Purkinje cell (primary cell): ENCODE measurements around the gene SMIM12. TPM values are rescaled to one million over a fixed set of nuclear protein-coding genes. Genes with fewer than 3 reads are reported as not detected.

ENCODE experiments used
- polyA plus RNA-seq: library from polyadenylated mRNA; unstranded; fragments of >200 nt; fragmentation: Nextera tagmentation; gene quantifications from 2 replicates; pipeline ENCODE4 v1.2.1, GENCODE V29; 2014

The SMIM12 gene
- polyA plus RNA-seq = 48.0 and 77.6 TPM in 2 replicates

GRCh38 chr1:34859446-34860200, at the start of gene SMIM12:
SMIM12 (minus strand) TSS chr1:34859749; CDS start chr1:34855977, 3,772 bp downstream.

Other genes with a start within 250 kb of the SMIM12 start
- gene GJB5, start 104.7 kb downstream of the SMIM12 start, polyA plus RNA-seq = 4.0 and 11.5 TPM in 2 replicates
- not detected in 2 replicates for gene GJB4, start 100.0 kb downstream of the SMIM12 start, polyA plus RNA-seq
- gene GJB3, start 78.5 kb downstream of the SMIM12 start, polyA plus RNA-seq = 4.4 and 12.3 TPM in 2 replicates
- gene GJA4, start 66.8 kb downstream of the SMIM12 start, polyA plus RNA-seq = not detected in 2 replicates
- gene DLGAP3, start 69.9 kb upstream of the SMIM12 start, polyA plus RNA-seq = 0.28 TPM in 1 of 2 replicates, not detected in the other
- gene TMEM35B, start 125.6 kb upstream of the SMIM12 start, polyA plus RNA-seq = 26.0 and 26.2 TPM in 2 replicates
- gene ZMYM6, start 172.2 kb upstream of the SMIM12 start, polyA plus RNA-seq = 11.5 and 12.4 TPM in 2 replicates
- 5.7 and 6.1 TPM in 2 replicates for gene ZMYM1, start 219.6 kb upstream of the SMIM12 start, polyA plus RNA-seq